Measurements from ENCODE around the gene SLC37A2.

SLC37A2 gene

GRCh38 chr11:125075242-125075625 is 12.1 kb downstream of the SLC37A2 start:
- TF ChIP-seq CTCF (IDR thresholded peaks at IDR 0.05; ENCODE audit: extremely low read depth, missing control alignments) = no peak
- no peak for DNase-seq (ENCODE audit: low spot score)

- no peak for DNase-seq (ENCODE audit: low spot score)
- TF ChIP-seq CTCF (IDR thresholded peaks at IDR 0.05; ENCODE audit: extremely low read depth, missing control alignments) = no peak
Observed at GRCh38 chr11:125075900-125076317, 12.8 kb downstream of the SLC37A2 start.

GRCh38 chr11:125076378-125076945 is 13.4 kb downstream of the SLC37A2 start:
- no peak for DNase-seq (ENCODE audit: low spot score)
- TF ChIP-seq CTCF (IDR thresholded peaks at IDR 0.05; ENCODE audit: extremely low read depth, missing control alignments) = no peak

- no peak for TF ChIP-seq CTCF (IDR thresholded peaks at IDR 0.05; ENCODE audit: extremely low read depth, missing control alignments)
- no peak for DNase-seq (ENCODE audit: low spot score)
Observed at GRCh38 chr11:125078016-125078415, 14.9 kb downstream of the SLC37A2 start.

GRCh38 chr11:125078516-125079140 is 15.5 kb downstream of the SLC37A2 start:
- no peak for DNase-seq (ENCODE audit: low spot score)
- TF ChIP-seq CTCF (IDR thresholded peaks at IDR 0.05; ENCODE audit: extremely low read depth, missing control alignments) = no peak

GRCh38 chr11:125079151-125079877 is 16.2 kb downstream of the SLC37A2 start:
- TF ChIP-seq CTCF (IDR thresholded peaks at IDR 0.05; ENCODE audit: extremely low read depth, missing control alignments) = no peak

GRCh38 chr11:125079878-125080530 is 16.9 kb downstream of the SLC37A2 start:
- no peak for TF ChIP-seq CTCF (IDR thresholded peaks at IDR 0.05; ENCODE audit: extremely low read depth, missing control alignments)
- DNase-seq (ENCODE audit: low spot score) = no peak

More at GRCh38 chr11:125079151-125079877, 16.2 kb downstream of the SLC37A2 start:
- DNase-seq (ENCODE audit: low spot score) = no peak

All from GM20000 (cell line).